ENCODE results near the gene PADI6.

The PADI6 gene

GRCh38 chr1:17346046-17346789 lies 25.8 kb upstream of the PADI6 start:
- H3K4me3 ChIP-seq = no peak overlapping the region
- DNase-seq = no peak
- no peak overlapping the region for H3K27ac ChIP-seq
- H3K4me1 ChIP-seq = no peaks in the 10 kb centered on the region
- TF ChIP-seq CTCF (IDR thresholded peaks at IDR 0.05) = no peak
- intact Hi-C loops (cut with DNase I; ENCODE audit: low total_unique reads) = no loop called here
- no peaks in the 10 kb centered on the region for H3K36me3 ChIP-seq
- peaks cover 0 to 63% of the 10 kb centered on the region in 2 donors for H3K27me3 ChIP-seq
- peaks cover 0 to 8% (median 0%) of the 10 kb centered on the region in 3 donors for H3K9me3 ChIP-seq

DNA sequence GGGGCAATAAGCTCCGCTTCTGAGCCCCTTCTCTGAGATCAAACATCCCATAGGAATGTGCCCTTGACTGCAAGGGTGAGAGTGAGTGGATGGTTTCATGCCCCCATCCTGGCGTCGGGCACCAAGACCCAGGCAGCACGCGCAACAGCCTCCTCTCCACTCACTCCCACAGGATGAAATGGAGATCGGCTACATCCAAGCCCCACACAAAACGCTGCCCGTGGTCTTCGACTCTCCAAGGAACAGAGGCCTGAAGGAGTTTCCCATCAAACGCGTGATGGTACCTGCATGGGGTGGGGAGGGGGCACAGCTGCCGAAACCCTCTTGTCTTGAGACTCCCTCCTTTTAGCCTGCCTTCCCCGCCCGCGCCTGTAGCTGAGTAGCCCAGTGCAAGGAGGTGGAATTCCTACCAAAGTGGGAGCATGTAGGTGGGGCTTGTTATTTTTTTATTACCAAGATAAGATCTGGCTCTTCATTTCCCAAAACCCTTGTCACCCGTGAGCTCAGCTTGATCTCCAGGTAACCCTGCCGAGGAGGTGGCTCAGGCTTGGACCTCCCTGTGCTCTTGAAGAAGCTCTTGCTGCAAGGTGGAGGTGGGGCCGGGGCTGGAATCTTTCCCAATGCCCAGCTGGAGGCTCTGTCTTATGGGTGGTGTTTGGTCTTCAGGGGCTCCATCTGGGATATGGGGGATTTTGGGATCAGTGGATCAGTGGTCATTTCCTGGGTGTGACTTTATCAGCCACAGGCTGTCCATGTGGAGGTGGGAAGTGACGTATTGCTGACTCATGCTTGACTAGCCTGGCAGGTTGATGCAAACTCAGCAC lies 24.0 kb upstream of the PADI6 start:
- no peak for DNase-seq
- Histone ChIP-seq H3K27ac (no peak overlapping the region), H3K9me3 (peaks cover 0 to 8% (median 0%) of the 10 kb centered on the region in 3 donors), H3K4me3 (no peak overlapping the region), H3K4me1 (no peaks in the 10 kb centered on the region), H3K27me3 (peaks cover 0 to 57% of the 10 kb centered on the region in 2 donors), H3K36me3 (no peaks in the 10 kb centered on the region)
- no peak for TF ChIP-seq CTCF (IDR thresholded peaks at IDR 0.05)
- intact Hi-C loops (cut with DNase I; ENCODE audit: low total_unique reads) = no loop called here

GRCh38 chr1:17348593-17349234 lies 23.3 kb upstream of the PADI6 start:
- Histone ChIP-seq H3K36me3 (no peaks in the 10 kb centered on the region), H3K27ac (no peak overlapping the region), H3K27me3 (peaks cover 0 to 59% of the 10 kb centered on the region in 2 donors), H3K9me3 (peaks cover 0 to 8% (median 0%) of the 10 kb centered on the region in 3 donors), H3K4me3 (no peak overlapping the region), H3K4me1 (no peaks in the 10 kb centered on the region)
- peak in 1 of 2 donors; percentile 33 for DNase-seq
- no peak for TF ChIP-seq CTCF (IDR thresholded peaks at IDR 0.05)
- intact Hi-C loops (cut with DNase I; ENCODE audit: low total_unique reads) = no loop called here

GRCh38 chr1:17350083-17350482 lies 21.9 kb upstream of the PADI6 start:
- Histone ChIP-seq H3K27me3 (peaks cover 0 to 67% of the 10 kb centered on the region in 2 donors), H3K9me3 (no peaks in the 10 kb centered on the region), H3K36me3 (no peaks in the 10 kb centered on the region), H3K4me1 (no peaks in the 10 kb centered on the region), H3K4me3 (no peak overlapping the region), H3K27ac (no peak overlapping the region)
- DNase-seq = no peak
- intact Hi-C loops (cut with DNase I; ENCODE audit: low total_unique reads) = no loop called here
- TF ChIP-seq CTCF (IDR thresholded peaks at IDR 0.05) = no peak

- Histone ChIP-seq H3K4me1 (no peaks in the 10 kb centered on the region), H3K36me3 (no peaks in the 10 kb centered on the region), H3K4me3 (no peak overlapping the region), H3K9me3 (no peaks in the 10 kb centered on the region), H3K27ac (no peak overlapping the region), H3K27me3 (peaks cover 0 to 67% of the 10 kb centered on the region in 2 donors)
- DNase-seq = no peak
- no peak for TF ChIP-seq CTCF (IDR thresholded peaks at IDR 0.05)
- intact Hi-C loops (cut with DNase I; ENCODE audit: low total_unique reads) = no loop called here
Observed at GRCh38 chr1:17350928-17351446, 21.0 kb upstream of the PADI6 start.
